NCI-H524 treated with DMSO at 0.1 percent for 48 hours (cell line): ENCODE measurements around the gene TMED10.
"Not testable (repeated sequence)": the region's sequence is repeated elsewhere in the genome, so short reads cannot be mapped to it uniquely, and the experiment has no call there.

Source experiments
- DNase-seq: peaks from one replicate; lab custom pipeline; 2025; lab: John Stamatoyannopoulos, UW

TMED10 gene

DNA sequence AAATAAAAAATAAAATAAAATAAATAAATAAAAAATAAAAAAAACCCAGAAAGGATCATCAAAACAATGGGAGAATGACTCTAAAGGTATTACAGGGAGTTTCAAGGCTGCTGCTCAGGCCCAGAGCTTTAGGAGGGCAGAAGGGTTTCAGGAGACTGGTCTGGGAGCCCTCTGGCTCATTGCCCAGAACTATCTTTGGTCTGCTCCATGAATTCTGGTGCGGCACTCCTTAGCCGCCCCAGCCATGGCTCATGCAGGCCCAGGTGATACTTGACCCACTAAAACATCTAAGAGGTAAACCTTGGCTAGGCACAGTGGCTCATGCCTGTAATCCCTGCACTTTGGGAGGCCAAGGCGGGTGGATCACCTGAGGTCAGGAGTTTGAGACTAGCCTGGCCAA, 14.7 kb upstream of the TMED10 start:
- no peak for DNase-seq

DNA sequence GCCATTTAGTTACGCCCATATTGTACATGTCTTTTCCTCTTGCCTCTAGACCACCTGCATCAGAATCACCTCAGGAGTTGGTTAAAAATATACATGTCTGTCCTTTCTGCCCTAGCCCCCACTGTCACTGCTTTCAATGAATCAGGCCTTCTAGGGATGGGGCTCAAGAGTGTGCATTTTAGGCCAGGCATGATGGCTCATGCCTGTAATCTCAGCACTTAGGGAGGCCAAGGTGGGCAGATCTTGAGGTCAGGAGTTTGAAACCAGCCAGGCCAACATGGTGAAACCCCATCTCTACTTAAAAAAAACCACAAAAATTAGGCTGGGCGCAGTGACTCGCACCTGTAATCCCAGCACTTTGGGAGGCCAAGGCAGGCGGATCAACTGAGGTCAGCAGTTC, 13.6 kb upstream of the TMED10 start:
- DNase-seq, result no peak

DNA sequence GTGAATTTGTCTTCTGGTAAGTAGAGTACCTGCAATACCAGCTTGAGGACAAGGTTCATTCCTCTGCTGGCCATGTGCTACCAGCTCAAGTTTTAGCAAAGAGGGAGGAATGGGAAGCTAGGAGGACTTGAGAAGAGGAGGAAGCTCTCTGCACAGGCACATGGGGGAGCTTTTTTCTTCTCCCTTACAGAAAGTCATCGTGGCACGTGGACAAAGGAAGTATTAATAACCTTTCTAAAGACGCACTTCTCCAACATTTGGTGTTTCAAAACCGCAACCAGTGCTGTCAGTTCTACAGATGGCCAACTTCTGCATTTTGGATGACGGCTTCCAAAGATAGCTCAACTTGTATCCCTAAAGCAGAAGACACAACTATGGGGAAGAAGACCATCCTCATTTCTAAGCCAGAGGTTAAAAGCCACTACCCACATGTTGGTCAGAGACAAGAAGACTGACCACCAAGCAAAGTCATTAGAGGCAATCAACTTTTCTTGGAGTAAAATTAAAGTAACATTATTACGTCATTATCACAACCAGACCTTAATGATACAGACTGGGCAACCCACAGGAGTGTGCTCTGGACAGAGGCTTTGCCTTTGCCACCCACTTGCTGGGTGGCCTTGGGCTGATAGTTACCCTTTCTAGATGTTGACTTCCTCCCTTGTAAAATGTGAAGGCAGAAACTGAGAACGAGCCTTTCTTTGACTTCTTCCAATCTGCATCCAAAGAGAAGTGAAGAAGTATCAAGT, 12.3 kb upstream of the TMED10 start:
- DNase-seq, result no peak

DNA sequence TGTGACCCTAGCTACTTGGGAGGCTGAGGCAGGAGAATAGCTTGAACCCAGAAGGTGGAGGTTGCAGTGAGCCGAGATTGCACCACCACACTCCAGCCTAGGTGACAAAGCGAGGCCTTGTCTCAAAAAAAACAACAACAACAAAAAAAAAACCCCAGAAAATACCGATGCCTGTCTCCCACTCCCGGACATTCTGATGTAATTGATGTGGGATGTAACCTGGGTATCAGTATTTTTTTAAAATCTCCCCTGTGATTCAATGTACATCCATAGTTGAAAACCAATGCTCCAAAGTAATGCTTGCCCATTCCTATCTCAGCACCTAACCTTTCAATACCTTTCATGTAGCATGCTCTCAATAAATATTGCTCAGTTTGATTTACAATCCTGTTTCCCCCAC, 11.7 kb upstream of the TMED10 start:
- DNase-seq, result no peak

DNA sequence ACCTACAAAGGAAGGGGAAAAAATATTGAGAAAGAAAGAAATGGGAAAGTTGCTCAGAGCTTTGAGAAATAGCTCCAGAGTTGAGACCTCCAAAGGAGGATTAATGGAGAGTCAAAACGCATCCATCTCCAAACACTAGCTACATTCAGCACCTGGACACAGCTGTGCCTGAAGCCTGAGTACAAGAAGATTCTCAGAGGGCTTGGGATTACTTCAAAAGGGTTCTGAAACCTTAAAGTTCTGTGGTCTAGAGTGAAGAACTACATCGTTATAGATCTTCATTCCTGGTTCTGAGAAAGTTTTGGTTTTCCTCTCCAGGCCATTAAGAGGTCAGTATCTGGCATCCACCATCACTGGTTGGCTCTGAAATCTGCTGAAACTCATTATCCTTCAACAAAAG, 10.5 kb upstream of the TMED10 start:
- DNase-seq, result no peak

DNA sequence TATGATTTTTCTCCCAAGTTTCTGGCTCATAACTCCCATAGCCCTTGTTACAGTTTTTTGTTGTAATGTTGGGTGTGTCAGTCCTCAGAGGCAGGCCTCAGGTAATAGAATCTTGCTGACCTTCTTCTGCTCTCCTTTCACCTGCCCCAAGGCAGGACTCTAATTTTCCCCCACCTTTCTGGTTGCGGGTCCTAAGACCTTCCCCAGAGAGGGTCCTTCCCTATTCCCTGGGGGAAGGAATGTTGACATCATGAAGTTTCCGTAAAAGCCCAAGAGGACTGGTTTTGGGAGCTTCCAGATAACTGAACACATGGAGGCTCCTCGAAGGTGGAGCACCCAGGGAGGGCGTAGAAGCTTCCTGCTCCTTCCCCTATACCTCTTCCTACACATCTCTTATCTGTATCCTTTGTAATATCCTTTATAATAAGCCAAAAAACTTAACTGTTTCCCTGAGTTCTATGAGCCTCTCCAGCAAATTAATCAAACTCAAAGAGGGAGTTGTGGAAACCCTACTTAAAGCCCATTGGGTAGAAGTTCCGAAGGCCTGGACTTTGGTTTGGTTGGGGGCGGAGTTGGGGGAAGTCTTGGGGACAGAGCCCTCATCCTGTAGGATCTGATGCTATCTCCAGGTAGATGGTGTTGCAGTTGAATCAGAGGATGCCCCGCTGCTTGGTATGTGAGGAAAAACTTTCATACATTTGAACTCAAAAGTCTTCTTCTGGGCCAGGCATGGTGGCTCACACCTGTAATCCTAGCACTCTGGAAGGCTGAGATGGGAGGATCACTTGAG, 9.0 kb upstream of the TMED10 start:
- DNase-seq, result no peak

DNA sequence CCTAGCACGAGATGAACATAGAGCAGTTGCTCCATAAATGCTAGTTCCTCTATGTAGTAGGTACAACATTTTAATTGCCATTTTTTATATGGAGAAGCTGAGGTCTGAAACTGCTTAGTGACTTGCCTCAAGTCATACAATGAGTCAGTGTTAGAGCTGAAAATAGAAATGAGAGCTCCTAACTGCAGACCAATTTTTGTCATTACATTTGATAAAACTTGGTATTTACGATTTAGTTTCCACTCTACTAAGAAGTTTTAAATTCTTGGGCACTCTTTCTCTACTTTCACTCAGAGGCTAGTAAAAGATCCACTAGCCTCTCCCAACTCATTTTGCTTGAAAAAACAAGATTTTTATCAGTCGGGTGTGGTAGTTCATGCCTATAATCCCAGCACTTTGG, 8.1 kb upstream of the TMED10 start:
- DNase-seq, result no peak

DNA sequence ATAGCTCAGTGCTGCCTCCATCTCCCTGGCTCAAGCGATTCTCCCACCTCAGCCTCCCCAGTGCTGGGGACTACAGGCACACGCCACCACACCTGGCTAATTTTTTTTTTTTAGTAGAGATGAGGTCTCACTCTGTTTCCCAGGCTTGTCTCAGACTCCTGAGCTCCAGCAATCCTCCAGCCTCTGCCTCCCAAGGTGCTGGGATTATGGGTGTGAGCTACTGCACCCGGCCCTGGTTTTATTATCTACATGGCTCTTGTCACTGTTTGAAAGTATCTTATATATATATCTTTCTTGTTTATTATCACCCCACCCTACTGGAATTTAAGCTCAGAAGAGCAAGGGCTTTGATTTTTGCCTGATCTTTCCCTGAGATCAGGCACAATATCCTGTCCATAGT, 7.6 kb upstream of the TMED10 start:
- DNase-seq, result no peak

DNA sequence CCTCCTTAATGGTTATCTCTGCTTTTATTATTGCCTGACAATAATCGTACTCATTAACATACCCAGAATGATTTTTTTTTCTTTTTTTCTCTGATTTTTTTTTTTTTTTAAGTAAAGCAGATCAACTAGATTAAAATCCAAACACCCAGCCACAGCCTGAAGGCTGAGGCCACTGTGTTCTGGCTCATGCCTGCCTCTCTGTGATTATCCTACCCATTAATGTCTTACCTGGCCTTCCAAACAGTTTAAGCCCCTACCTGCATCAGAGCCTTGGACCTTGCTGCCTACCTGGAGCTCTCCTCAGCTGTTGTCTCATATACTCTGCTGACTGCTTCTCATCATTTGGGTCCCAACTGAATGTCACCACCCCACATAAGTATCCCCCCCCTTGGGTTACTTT, 6.8 kb upstream of the TMED10 start:
- no peak for DNase-seq

DNA sequence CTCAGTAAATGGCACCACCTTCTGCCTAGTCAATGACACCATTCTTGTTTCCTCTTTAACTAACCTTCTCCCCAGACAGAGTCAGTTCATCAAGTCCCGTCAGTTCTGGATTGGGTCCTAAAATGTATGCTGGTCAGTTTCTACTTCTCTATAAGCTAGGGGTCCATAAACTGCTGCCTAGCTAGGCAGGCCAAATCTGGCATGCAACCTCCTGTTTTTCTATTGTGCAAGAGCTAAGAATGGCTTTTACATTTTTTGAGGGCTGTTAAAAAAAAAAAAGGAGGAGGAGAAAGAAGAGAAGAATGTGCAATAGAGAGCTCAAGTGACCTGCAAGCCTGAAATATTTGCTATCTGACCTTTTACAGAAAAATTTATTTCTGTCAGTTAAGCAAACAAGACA, 6.4 kb upstream of the TMED10 start:
- DNase-seq, result no peak

DNA sequence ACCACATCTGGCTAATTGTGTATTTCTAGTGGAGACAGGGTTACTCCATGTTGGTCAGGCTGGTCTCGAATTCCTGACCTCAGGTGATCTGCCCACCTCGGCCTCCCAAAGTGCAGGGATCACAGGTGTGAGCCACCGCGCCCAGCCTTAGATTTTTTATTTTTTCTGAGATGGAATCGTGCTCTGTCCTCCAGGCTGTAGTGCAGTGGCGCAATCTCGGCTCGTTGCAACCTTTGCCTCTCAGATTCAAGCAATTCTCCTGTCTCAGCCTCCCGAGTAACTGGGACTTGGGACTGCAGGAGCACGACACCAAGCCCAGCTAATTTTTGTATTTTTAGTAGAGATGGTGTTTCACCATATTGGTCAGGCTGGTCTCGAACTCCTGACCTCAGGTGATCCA, 5.8 kb upstream of the TMED10 start:
- DNase-seq, result not testable (repeated sequence)

DNA sequence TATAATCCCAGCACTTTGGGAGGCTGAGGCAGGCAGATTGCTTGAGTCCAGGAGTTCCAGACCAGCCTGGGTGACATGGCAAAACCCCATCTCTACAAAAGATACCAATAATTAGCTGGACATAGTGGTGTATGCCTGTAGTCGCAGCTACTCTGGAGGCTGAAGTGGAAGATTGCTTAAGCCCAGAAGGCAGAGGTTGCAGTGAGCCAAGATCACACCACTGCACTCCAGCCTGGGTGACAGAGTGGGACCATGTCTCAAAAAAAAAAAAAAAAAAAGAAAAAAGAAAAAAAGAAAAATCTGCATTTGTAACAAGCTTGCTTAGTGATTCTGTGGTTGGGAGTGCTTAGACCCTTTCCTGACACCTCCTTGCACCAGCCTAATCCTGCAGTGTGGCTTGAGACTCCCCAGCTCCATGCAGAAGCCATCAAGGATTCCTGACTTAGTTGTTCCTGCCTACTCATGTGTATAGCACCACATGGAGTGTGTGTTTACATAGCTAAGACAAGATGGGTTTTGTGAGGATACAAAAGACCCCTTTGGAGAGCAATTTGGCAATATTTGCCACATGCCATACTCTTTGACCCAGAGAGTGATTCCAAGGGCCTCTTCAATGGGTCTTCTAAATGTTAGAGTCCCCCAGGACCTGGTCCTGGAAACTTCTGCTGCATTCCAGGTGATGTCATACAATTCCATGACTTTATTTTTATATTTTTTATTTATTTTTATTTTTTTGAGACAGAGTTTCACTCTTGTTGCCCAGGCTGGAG, 5.1 kb upstream of the TMED10 start:
- DNase-seq, result no peak

DNA sequence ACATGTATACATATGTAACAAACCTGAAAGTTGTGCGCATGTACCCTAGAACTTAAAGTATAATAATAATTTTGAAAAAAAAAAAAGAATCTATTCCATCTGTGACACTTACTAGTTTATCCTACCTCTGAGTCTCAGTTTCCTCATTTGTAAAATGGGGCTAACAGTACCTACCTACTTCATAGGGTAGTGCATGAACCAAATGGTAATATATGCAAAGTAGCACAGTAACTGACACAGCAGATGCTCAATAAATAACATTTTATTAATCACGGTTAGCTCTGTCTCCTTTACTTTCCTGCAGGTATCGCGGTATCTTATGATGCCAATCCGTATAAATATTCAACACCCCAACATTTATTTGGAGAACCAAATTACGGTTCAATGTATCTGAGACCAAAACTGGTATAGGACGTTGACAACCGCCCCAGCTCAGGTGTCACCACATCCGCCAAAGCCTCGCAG, 703 bp downstream of the TMED10 start:
- no peak for DNase-seq

DNA sequence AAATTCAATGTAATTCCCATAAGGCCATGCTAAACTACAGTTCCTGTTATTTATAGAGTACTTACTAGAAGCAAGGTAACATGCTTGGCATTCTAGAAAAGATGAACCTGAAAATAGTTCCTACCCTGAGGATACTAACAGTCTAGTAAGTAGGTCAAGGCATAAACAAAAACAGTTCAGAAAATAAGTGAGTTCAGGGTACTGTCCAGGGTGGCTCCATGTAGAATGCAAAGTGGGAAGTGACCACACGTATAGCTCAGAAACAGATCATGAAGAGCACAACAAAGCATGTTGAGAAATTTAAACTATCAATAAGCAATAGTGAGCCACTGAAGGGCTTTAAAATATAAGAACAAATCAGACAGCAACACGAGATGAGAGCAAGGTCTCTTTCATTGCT, 2.3 kb downstream of the TMED10 start:
- no peak for DNase-seq

DNA sequence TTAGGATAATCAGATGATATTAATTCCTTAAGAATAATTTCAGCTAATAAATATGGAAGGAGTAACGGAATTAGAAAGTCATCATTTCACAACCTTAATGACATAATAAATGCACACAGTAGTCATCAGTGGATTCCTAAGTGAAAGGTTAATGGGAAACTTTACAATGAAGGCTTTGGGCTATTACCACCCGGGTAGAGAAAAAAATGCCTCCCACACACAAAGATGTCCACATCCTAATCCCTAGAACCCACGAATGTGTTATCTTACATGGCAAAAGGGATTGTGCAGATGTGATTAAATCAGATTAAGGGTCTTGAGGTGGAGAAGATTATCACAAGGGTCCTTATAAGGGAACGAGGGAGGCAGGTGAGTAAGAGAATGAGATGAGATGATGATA, 5.6 kb downstream of the TMED10 start:
- DNase-seq, result peak; percentile 9

DNA sequence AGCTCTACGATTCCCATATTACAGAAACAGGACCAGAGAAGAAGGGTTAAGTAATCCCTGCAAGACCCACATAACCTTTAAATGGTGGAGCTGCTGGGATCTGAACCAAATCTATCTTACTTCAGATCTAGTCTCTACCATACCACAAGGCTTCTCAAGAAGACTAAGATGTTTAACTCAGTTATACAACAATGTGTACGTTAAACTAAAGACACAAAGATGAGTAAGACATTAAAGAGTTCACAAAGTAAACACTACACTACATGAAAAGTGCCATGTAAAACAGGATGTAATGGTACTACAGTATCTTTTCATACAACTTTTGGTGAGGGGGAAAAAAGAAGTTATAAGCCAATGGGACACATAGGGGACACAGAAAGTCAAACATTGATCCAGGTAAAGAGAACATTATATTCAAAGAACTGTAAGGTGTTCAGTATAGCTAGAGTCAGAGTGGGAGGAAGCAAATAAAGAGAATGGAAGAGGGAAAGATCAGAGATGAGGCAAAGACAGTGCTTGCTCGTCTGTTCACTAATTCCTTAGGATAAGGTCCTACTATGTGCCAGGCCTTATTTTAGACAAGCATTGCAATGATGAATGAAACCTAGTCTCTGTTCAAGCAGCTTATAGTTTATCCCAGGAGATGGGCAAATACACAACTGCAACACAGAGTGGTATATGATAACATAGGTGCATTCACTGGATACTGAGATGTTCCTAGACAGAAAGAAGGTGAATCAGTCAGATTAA, 7.7 kb downstream of the TMED10 start:
- no peak for DNase-seq

DNA sequence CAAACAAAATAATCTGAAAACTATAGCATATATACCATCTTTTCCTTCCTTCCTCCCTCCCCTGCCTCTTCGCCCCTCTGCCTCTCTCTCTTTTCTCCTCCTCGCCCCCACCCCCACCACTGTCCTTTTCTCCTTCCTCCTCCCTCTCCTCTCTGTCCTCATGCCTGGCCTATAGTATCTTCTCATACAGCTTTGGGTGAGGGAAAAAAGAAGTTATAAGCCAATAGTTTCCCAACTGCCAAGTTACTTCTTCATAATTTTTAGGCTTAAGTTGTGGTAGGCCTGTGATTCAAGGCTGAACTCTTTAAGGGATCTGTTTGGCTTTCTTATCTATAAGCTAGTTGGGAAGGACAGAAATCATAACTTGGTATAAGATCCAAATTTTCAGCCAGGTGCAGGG, 9.1 kb downstream of the TMED10 start:
- no peak for DNase-seq

DNA sequence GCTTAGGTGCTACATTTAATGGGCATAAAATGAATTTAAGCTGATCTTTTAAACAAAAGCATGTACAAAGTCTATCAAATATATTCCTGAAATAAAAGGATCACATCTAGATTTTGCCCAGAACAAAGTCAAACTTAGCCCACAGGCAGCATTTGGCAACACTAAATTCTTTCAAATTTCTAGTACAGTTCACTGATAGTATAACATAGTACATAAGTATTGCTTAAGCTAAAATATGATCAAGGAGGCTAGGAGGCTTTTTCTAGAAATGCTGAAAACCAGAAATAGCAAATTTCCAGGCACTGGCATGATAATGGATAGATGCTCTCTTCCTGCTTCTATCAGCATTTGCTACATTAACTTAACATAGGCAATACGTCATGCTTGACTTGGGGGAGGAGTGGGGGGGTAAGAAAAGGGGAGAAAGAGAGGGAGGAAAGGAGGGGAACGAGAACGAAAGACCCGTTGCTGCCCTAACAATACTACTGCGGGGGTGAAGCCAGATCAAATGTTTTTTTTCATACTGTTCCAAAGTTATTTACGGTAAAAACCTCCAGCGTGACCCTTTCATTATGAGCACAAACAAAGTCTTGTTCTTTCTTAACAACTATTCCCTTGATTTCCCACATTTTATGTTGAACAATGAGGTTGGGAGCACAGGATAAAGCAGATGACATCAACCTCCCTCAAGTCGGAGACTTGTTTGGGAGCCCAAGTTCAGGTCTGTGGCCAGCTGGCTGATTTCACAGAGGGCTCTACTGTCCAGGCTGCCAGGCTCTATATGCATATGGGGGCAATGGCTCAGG, 10.6 kb downstream of the TMED10 start:
- no peak for DNase-seq

DNA sequence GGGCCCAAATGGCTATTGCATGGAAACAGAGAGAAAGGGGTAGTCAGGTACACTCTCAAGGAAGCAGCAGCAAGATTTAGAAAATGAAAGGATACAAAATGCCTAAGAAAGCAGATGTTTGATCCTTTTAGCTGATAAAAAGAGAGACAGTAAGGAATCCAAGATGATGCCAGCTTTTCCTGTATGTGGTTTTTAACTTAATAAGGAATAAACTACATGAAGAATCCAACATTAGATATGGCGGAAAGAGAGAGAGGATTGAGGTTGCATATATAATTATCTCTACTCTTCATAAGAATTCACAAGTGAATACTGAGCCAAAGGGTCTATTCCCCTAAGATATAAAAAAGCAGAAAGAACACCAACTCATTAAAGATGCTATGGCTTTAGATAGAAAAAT, 11.6 kb downstream of the TMED10 start:
- DNase-seq, result no peak

DNA sequence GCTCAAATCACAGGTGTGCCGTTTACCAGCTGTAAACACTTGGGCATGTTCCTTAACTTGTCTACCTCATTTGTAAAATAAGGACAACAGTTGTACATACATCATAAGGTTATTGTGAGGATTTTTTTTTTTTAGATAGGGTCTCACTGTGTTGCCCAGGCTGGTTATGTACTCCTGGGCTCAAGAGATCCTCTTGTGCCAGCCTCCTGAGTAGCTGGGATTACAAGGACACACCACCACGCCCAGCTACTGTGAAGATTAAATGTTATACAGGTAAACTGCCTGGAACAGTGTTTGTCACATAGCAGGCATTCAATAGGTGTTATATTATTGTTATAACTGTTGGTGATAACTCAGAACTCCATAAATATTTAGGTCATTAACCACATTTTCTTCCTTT, 12.7 kb downstream of the TMED10 start:
- DNase-seq, result no peak

DNA sequence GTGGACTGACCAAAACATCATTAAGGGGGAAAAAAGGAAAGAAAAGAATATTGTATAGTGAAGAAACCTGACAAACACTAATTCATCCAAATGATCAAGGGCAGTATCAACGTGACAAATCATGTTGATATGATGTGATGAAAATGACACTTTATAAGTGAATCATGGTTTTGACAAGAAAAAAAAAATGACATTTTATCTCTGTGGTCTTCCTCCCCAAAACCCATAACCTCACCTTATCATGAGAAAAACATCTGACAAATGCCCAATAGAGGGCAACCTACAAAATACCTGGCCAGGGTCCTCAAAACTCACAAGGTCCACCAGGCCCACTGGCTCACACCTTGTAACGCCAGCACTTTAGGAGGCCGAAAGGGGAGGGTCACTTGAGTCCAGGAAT, 13.8 kb downstream of the TMED10 start:
- DNase-seq, result no peak
